ENCODE measurements around the gene ATP2C1. TPM values are rescaled to one million over a fixed set of nuclear protein-coding genes. Genes with fewer than 3 reads are reported as not detected.

Gene ATP2C1
- total and polyA plus RNA-seq, 12 donors = 27.5 to 78.8 (median 58.4) TPM

- ATAC-seq = no peak
- H3K4me3 ChIP-seq = no peak overlapping the region
Measured at GRCh38 chr3:130975251-130975650, 81.4 kb downstream of the ATP2C1 start.

GRCh38 chr3:130976706-130977105, 82.8 kb downstream of the ATP2C1 start:
- peak overlapping the region in 1 of 10 donors; percentile 0 for H3K27ac ChIP-seq
- WGBS, 2 donors = 61 to 63% methylated on average over 4 of the region's 4 CpGs
- TF ChIP-seq CTCF (IDR thresholded peaks at IDR 0.05) = no peak

More at GRCh38 chr3:130975251-130975650, 81.4 kb downstream of the ATP2C1 start:
- peaks cover 0 to 92% (median 9%) of the 10 kb centered on the region in 9 donors for H3K36me3 ChIP-seq
- H3K9me3 ChIP-seq = no peaks in the 10 kb centered on the region
- no peak overlapping the region for H3K27ac ChIP-seq
- no peaks in the 10 kb centered on the region for H3K27me3 ChIP-seq
- intact Hi-C loops (cut with DNase I) = no loop called here
- DNase-seq = no peak
- TF ChIP-seq CTCF (IDR thresholded peaks at IDR 0.05) = no peak
- WGBS, 2 donors = 95 to 97% methylated on average over 3 of the region's 3 CpGs
- H3K4me1 ChIP-seq = peaks cover 0 to 5% (median 0%) of the 10 kb centered on the region in 9 donors

DNA sequence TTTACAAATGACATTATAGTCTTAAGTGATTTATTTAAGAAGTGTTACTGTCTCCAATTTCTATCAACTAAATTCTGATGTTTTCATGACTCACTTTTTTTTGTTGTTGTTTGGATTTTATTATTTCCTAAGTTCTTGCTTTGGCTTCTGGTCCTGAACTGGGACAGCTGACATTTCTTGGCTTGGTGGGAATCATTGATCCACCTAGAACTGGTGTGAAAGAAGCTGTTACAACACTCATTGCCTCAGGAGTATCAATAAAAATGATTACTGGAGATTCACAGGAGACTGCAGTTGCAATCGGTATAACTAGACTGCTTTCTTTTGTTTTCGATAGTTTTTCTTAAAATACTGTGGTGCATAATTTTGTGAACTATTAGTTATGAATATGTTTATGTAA, 85.2 kb downstream of the ATP2C1 start:
- no peak for ATAC-seq
- WGBS, 2 donors = 95 to 97% methylated on average over 2 of the region's 2 CpGs
- Histone ChIP-seq H3K27me3 (no peaks in the 10 kb centered on the region), H3K36me3 (peaks cover 0 to 98% (median 17%) of the 10 kb centered on the region in 9 donors), H3K27ac (no peak overlapping the region), H3K4me3 (no peak overlapping the region), H3K9me3 (no peaks in the 10 kb centered on the region), H3K4me1 (peaks cover 0 to 5% (median 0%) of the 10 kb centered on the region in 9 donors)
- intact Hi-C loops (cut with DNase I) = no loop called here
- DNase-seq = no peak
- no peak for TF ChIP-seq CTCF (IDR thresholded peaks at IDR 0.05)

More at GRCh38 chr3:130976706-130977105, 82.8 kb downstream of the ATP2C1 start:
- no peaks in the 10 kb centered on the region for H3K27me3 ChIP-seq
- H3K36me3 ChIP-seq = peaks cover 0 to 92% (median 14%) of the 10 kb centered on the region in 9 donors
- H3K4me3 ChIP-seq = no peak overlapping the region
- intact Hi-C loops (cut with DNase I) = no loop called here
- ATAC-seq = peak in 5 of 8 donors; percentile 44 to 94 (median 70)
- H3K9me3 ChIP-seq = no peaks in the 10 kb centered on the region
- DNase-seq = no peak
- peaks cover 0 to 5% (median 0%) of the 10 kb centered on the region in 9 donors for H3K4me1 ChIP-seq

- 92 to 95% methylated on average over 2 of the region's 2 CpGs for whole genome bisulfite sequencing, 2 donors
- H3K27me3 ChIP-seq = no peaks in the 10 kb centered on the region
- no peak overlapping the region for H3K4me3 ChIP-seq
- H3K36me3 ChIP-seq = peaks cover 0 to 79% (median 21%) of the 10 kb centered on the region in 9 donors
- DNase-seq = no peak
- no peak for TF ChIP-seq CTCF (IDR thresholded peaks at IDR 0.05)
- intact Hi-C loops (cut with DNase I) = no loop called here
- no peaks in the 10 kb centered on the region for H3K9me3 ChIP-seq
- H3K27ac ChIP-seq = no peak overlapping the region
- no peak for ATAC-seq
- peaks cover 0 to 5% (median 0%) of the 10 kb centered on the region in 9 donors for H3K4me1 ChIP-seq
Measured at GRCh38 chr3:130981469-130981868, 87.6 kb downstream of the ATP2C1 start.
